ENCODE data around the gene ABCD3. TPM values are rescaled to one million over a fixed set of nuclear protein-coding genes. Genes with fewer than 3 reads are reported as not detected.

Gene ABCD3
- polyA plus RNA-seq, 1 donor from 2014 or later: 46.4 TPM

GRCh38 chr1:94496076-94496755 lies 78.0 kb downstream of the ABCD3 start:
- Histone ChIP-seq H4K20me1 (ENCODE audit: insufficient read depth) (no peaks in the 10 kb centered on the region), H2AFZ (ENCODE audit: low read depth, low read length) (no peak overlapping the region), H3K9me2 (ENCODE audit: insufficient read depth, low read length) (no peaks in the 10 kb centered on the region), H3K9ac (ENCODE audit: low read length) (no peak overlapping the region), H3K27me3 (ENCODE audit: insufficient read depth, low read depth, low read length) (no peaks in the 10 kb centered on the region), H3K79me2 (replicated peaks; ENCODE audit: insufficient read depth, low read length) (no peaks in the 10 kb centered on the region), H3F3A (ENCODE audit: insufficient read depth, low read length, poor library complexity, severe bottlenecking) (no peaks in the 10 kb centered on the region), H3K4me2 (ENCODE audit: low read length) (no peak overlapping the region), H3K9me3 (ENCODE audit: low read length) (no peaks in the 10 kb centered on the region), H3K36me3 (ENCODE audit: insufficient read depth, low read length) (peaks cover 18% of the 10 kb centered on the region), H3K27ac (ENCODE audit: low read length) (no peak overlapping the region), H3K4me3 (ENCODE audit: low read length) (no peak overlapping the region)
- TF ChIP-seq MXI1 (conservative IDR thresholded peaks at IDR 0.05; ENCODE audit: poor library complexity, severe bottlenecking) (no peak), RAD21 (conservative IDR thresholded peaks at IDR 0.05) (no peak), CTCF (IDR thresholded peaks at IDR 0.05; ENCODE audit: poor library complexity, severe bottlenecking) (no peak), TAF1 (IDR thresholded peaks at IDR 0.05; ENCODE audit: low read depth) (no peak), EZH2 (IDR thresholded peaks at IDR 0.05; ENCODE audit: borderline replicate concordance, insufficient read depth, low read length, poor library complexity, severe bottlenecking) (no peak), SMC3 (conservative IDR thresholded peaks at IDR 0.05; ENCODE audit: poor library complexity) (no peak), EP300 (conservative IDR thresholded peaks at IDR 0.05; ENCODE audit: poor library complexity, severe bottlenecking) (no peak), POLR2AphosphoS5 (IDR thresholded peaks at IDR 0.05) (no peak)
- TF ChIP-seq, protein P1, sequence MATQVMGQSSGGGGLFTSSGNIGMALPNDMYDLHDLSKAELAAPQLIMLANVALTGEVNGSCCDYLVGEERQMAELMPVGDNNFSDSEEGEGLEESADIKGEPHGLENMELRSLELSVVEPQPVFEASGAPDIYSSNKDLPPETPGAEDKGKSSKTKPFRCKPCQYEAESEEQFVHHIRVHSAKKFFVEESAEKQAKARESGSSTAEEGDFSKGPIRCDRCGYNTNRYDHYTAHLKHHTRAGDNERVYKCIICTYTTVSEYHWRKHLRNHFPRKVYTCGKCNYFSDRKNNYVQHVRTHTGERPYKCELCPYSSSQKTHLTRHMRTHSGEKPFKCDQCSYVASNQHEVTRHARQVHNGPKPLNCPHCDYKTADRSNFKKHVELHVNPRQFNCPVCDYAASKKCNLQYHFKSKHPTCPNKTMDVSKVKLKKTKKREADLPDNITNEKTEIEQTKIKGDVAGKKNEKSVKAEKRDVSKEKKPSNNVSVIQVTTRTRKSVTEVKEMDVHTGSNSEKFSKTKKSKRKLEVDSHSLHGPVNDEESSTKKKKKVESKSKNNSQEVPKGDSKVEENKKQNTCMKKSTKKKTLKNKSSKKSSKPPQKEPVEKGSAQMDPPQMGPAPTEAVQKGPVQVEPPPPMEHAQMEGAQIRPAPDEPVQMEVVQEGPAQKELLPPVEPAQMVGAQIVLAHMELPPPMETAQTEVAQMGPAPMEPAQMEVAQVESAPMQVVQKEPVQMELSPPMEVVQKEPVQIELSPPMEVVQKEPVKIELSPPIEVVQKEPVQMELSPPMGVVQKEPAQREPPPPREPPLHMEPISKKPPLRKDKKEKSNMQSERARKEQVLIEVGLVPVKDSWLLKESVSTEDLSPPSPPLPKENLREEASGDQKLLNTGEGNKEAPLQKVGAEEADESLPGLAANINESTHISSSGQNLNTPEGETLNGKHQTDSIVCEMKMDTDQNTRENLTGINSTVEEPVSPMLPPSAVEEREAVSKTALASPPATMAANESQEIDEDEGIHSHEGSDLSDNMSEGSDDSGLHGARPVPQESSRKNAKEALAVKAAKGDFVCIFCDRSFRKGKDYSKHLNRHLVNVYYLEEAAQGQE (IDR thresholded peaks at IDR 0.05; ENCODE audit: borderline replicate concordance): no peak

GRCh38 chr1:94501426-94501825 lies 83.2 kb downstream of the ABCD3 start:
- H3K27me3 ChIP-seq (ENCODE audit: insufficient read depth, low read depth, low read length): no peaks in the 10 kb centered on the region
- no peak overlapping the region for H3K27ac ChIP-seq (ENCODE audit: low read length)
- H3K9me3 ChIP-seq (ENCODE audit: low read length): no peaks in the 10 kb centered on the region
- H2AFZ ChIP-seq (ENCODE audit: low read depth, low read length): no peak overlapping the region
- H3K4me3 ChIP-seq (ENCODE audit: low read length): no peak overlapping the region
- H3F3A ChIP-seq (ENCODE audit: insufficient read depth, low read length, poor library complexity, severe bottlenecking): no peaks in the 10 kb centered on the region
- H3K4me2 ChIP-seq (ENCODE audit: low read length): no peak overlapping the region
- peaks cover 15% of the 10 kb centered on the region for H3K36me3 ChIP-seq (ENCODE audit: insufficient read depth, low read length)
- no peak overlapping the region for H3K9ac ChIP-seq (ENCODE audit: low read length)
- TF ChIP-seq TAF1 (IDR thresholded peaks at IDR 0.05; ENCODE audit: low read depth) (no peak), CTCF (IDR thresholded peaks at IDR 0.05; ENCODE audit: poor library complexity, severe bottlenecking) (no peak), EZH2 (IDR thresholded peaks at IDR 0.05; ENCODE audit: borderline replicate concordance, insufficient read depth, low read length, poor library complexity, severe bottlenecking) (no peak), MXI1 (conservative IDR thresholded peaks at IDR 0.05; ENCODE audit: poor library complexity, severe bottlenecking) (no peak), EP300 (conservative IDR thresholded peaks at IDR 0.05; ENCODE audit: poor library complexity, severe bottlenecking) (no peak)
- TF ChIP-seq, protein P1 (IDR thresholded peaks at IDR 0.05; ENCODE audit: borderline replicate concordance): no peak
- H4K20me1 ChIP-seq (ENCODE audit: insufficient read depth): no peaks in the 10 kb centered on the region
- no peaks in the 10 kb centered on the region for H3K9me2 ChIP-seq (ENCODE audit: insufficient read depth, low read length)
- H3K79me2 ChIP-seq (replicated peaks; ENCODE audit: insufficient read depth, low read length): no peaks in the 10 kb centered on the region
